ENCODE results near the gene PLCH2.

- TF ChIP-seq POLR2A (IDR thresholded peaks at IDR 0.05; ENCODE audit: low read depth, low read length) (no peak), POLR2AphosphoS5 (IDR thresholded peaks at IDR 0.05; ENCODE audit: low read depth, low read length) (no peak), TAF1 (IDR thresholded peaks at IDR 0.05; ENCODE audit: borderline replicate concordance, low read depth, low read length) (no peak)
Observed at GRCh38 chr1:2432441-2432844, 43.6 kb upstream of the PLCH2 start.

Data from GM12892 (cell line).